SK-N-SH treated with all-trans-retinoic acid at 6 μM for 48 hours (cell line): Measurements from ENCODE around the gene TTC28.

Experiments used
- ARNTL ChIP-seq: fragments of 450-650 bp; formaldehyde crosslinking; IDR thresholded peaks from 2 replicates; pipeline ENCODE4 v1.5.0; 2020; ENCODE audit warnings: low read depth, mild to moderate bottlenecking, moderate library complexity, borderline replicate concordance
- BACH2 ChIP-seq: fragments of 250-450 bp; sonication (Bioruptor Pico); IDR thresholded peaks from 2 replicates; pipeline ENCODE4 v1.9.0; 2021; ENCODE audit warnings: mild to moderate bottlenecking, borderline replicate concordance
- CREB5 ChIP-seq: fragments of 250-450 bp; sonication (Bioruptor Pico); IDR thresholded peaks from 2 replicates; pipeline ENCODE4 v1.5.1; 2020; ENCODE audit warnings: low read depth, mild to moderate bottlenecking, moderate library complexity
- GLIS3 ChIP-seq: fragments of 250-450 bp; sonication (Bioruptor Pico); IDR thresholded peaks from 2 replicates; pipeline ENCODE4 v1.5.0; 2020; ENCODE audit warnings: mild to moderate bottlenecking, moderate library complexity
- RARB ChIP-seq: fragments of 250-450 bp; sonication (Bioruptor Pico); IDR thresholded peaks from 2 replicates; pipeline ENCODE4 v1.8.0; 2021; ENCODE audit warnings: mild to moderate bottlenecking, moderate library complexity

- no peak for TF ChIP-seq GLIS3
- TF ChIP-seq CREB5 (CRISPR knock-in tag), result no peak
- no peak for TF ChIP-seq BACH2 (CRISPR knock-in tag)
- no peak for TF ChIP-seq RARB (CRISPR knock-in tag)
- TF ChIP-seq ARNTL (CRISPR knock-in tag), result no peak
Measured at GRCh38 chr22:27973846-27974245, 705.8 kb downstream of the TTC28 start.
